B cell (primary cell): ENCODE data around the gene POLN. TPM values are rescaled to one million over a fixed set of nuclear protein-coding genes. Genes with fewer than 3 reads are reported as not detected.

Source experiments
- ATAC-seq: fragments of 200-7000 bp; cut with Tn5 transposase; one replicate; pipeline ENCODE4 v1.10.0; 2021; ENCODE audit warnings: low read depth, mild to moderate bottlenecking, moderate number of reproducible peaks, moderate library complexity
- CTCF ChIA-PET: fragments of 350-600 bp; sonication (Branson Sonifier 250); formaldehyde crosslinking; loops from one replicate; lab custom pipeline; 2021; ENCODE audit warnings: antibody characterized with exemption, inconsistent platforms; lab: Charles Lee
- POLR2A ChIA-PET: fragments of 350-600 bp; sonication (Branson Sonifier 250); formaldehyde crosslinking; loops from one replicate; lab custom pipeline; 2021; ENCODE audit warnings: antibody characterized with exemption; lab: Charles Lee
- DNase-seq: peaks from one replicate; pipeline ENCODE4 v3.0.0; 2013
- H2AFZ ChIP-seq: 2 replicates; pipeline ENCODE4 v1.6.1; 2012; ENCODE audit warnings: mild to moderate bottlenecking, low read depth, low read length; ENCODE audit not compliant: insufficient read depth, poor library complexity, severe bottlenecking
- H3K27ac ChIP-seq, 2 donors: 1 replicate in 1 of 2; 2 replicates in 1 of 2; pipeline ENCODE4 v1.5.1; 2012 to 2013; ENCODE audit warnings: low read length in 2 of 2, mild to moderate bottlenecking in 2 of 2, moderate library complexity in 1 of 2
- H3K27me3 ChIP-seq, 4 experiments: fragments of 200-600 bp in 1 of 4; sonication (generic) in 1 of 4; replicated peaks in 1 of 4; 1 replicate in 2 of 4; 2 replicates in 2 of 4; pipeline versions ENCODE4 v1.6.1 to v1.7.0; 2013 to 2016; ENCODE audit warnings: low read length in 3 of 4, mild to moderate bottlenecking in 2 of 4, mixed read lengths in 1 of 4, moderate library complexity in 1 of 4; ENCODE audit not compliant: insufficient read depth in 4 of 4, control insufficient read depth in 3 of 4; ENCODE audit errors: control extremely low read depth in 1 of 4
- H3K36me3 ChIP-seq, 2 experiments: replicated peaks in 1 of 2; 1 replicate in 1 of 2; 2 replicates in 1 of 2; pipeline versions ENCODE4 v1.6.1 to v1.7.1; 2013; ENCODE audit warnings: low read length in 1 of 2; ENCODE audit not compliant: insufficient read depth in 2 of 2, control insufficient read depth in 1 of 2; ENCODE audit errors: control extremely low read depth in 1 of 2, extremely low read depth in 1 of 2
- H3K4me1 ChIP-seq, 2 donors: fragments of 200-600 bp in 1 of 2; sonication (generic) in 1 of 2; 1 replicate in 1 of 2; 2 replicates in 1 of 2; pipeline versions ENCODE4 v1.5.1 to v1.6.1; 2013 to 2017; ENCODE audit warnings: low read length in 2 of 2; ENCODE audit not compliant: control insufficient read depth in 2 of 2, insufficient read depth in 2 of 2
- H3K4me2 ChIP-seq: replicated peaks from 2 replicates; pipeline ENCODE3; 2012; ENCODE audit warnings: mild to moderate bottlenecking, low read depth, low read length; ENCODE audit not compliant: poor library complexity, severe bottlenecking
- H3K4me3 ChIP-seq, 5 experiments: fragments of 200-600 bp in 1 of 5; sonication (generic) in 1 of 5; 1 replicate in 3 of 5; 2 replicates in 2 of 5; pipeline versions ENCODE4 v1.5.1 to v1.7.0; 2011 to 2016; ENCODE audit warnings: low read length in 4 of 5, mild to moderate bottlenecking in 4 of 5, low read depth in 2 of 5, control low read depth in 1 of 5, moderate library complexity in 1 of 5; ENCODE audit not compliant: insufficient read depth in 1 of 5; ENCODE audit errors: control extremely low read depth in 1 of 5, extremely low read depth in 1 of 5
- H3K79me2 ChIP-seq: fragments of 200-600 bp; sonication (generic); one replicate; pipeline ENCODE4 v1.6.0; 2016; ENCODE audit warnings: low read length; ENCODE audit not compliant: control insufficient read depth, insufficient read depth
- H3K9ac ChIP-seq: fragments of 200-600 bp; sonication (generic); 2 replicates; pipeline ENCODE4 v1.6.1; 2017; ENCODE audit warnings: mild to moderate bottlenecking, low read length, moderate library complexity
- H3K9me3 ChIP-seq, 3 donors: one replicate each; pipeline versions ENCODE4 v1.6.1 to v1.7.1; 2013; ENCODE audit warnings: low read length in 2 of 3; ENCODE audit not compliant: control insufficient read depth in 2 of 3, insufficient read depth in 1 of 3; ENCODE audit errors: control extremely low read depth in 1 of 3
- H4K20me1 ChIP-seq: 2 replicates; pipeline ENCODE4 v1.6.0; 2012; ENCODE audit warnings: mild to moderate bottlenecking, low read length; ENCODE audit not compliant: insufficient read depth, control insufficient read depth, poor library complexity, severe bottlenecking
- H3K27ac Mint-ChIP-seq: one replicate; pipeline ENCODE4 v1.8.0; 2021; ENCODE audit warnings: mixed read lengths
- H3K27me3 Mint-ChIP-seq: one replicate; pipeline ENCODE4 v1.8.0; 2021; ENCODE audit warnings: mixed read lengths
- H3K4me1 Mint-ChIP-seq: one replicate; pipeline ENCODE4 v1.8.0; 2021; ENCODE audit warnings: mixed read lengths
- H3K4me3 Mint-ChIP-seq: one replicate; pipeline ENCODE4 v1.8.0; 2021; ENCODE audit warnings: mixed read lengths
- H3K9me3 Mint-ChIP-seq: one replicate; pipeline ENCODE4 v1.8.0; 2022; ENCODE audit warnings: mixed read lengths; ENCODE audit not compliant: insufficient read depth
- CTCF ChIP-seq: fragments of 200-600 bp; IDR thresholded peaks from one replicate; pipeline ENCODE4 v1.8.0; 2022; ENCODE audit warnings: antibody characterized with exemption, mild to moderate bottlenecking
- EZH2 ChIP-seq: IDR thresholded peaks from 2 replicates; pipeline ENCODE4 v1.6.1; 2012; ENCODE audit warnings: borderline replicate concordance, low read depth, mild to moderate bottlenecking, moderate library complexity, low read length; ENCODE audit not compliant: insufficient read depth, poor library complexity, severe bottlenecking
- WGBS: methylation state at CpG from one replicate; pipeline ENCODE4 v1.1.5; 2013; ENCODE audit warnings: missing lambda C conversion rate; ENCODE audit not compliant: insufficient coverage; 5-methylcytosine and 5-hydroxymethylcytosine counted together
- intact Hi-C: fragments of 100-400 bp; cut with micrococcal nuclease; formaldehyde crosslinking; loops from one replicate; pipeline ENCODE4 v1.10.0; 2022
- polyA plus RNA-seq: library from polyadenylated mRNA; depleted of rRNA; stranded (reverse); fragments of >200 nt; gene quantifications from 2 replicates; pipeline ENCODE4 v1.2.3, GENCODE V29; 2012
- total RNA-seq, 2 donors: library from RNA; stranded (reverse); fragments of 120-200 nt in 1 of 2; gene quantifications; 1 replicate in 1 of 2; 2 replicates in 1 of 2; pipeline versions ENCODE4 v1.2.3 to v1.2.4, GENCODE V29; 2013 to 2022

The POLN gene
- total and polyA plus RNA-seq, 2 donors (not counting 1 experiment from before 2014, with no cell fraction given): 0.73 to 1.5 TPM

- ChIA-PET CTCF (interaction anchor here (1.3 to 6.4 kb wide), 4 partner anchors 12 to 178 kb away, joined by 3 to 51 read pairs (median 4); partner anchors contain the start of genes CFAP99 and ZFYVE28), POLR2A (interaction anchor here (0.7 to 1.3 kb wide), 3 partner anchors 21 to 178 kb away, joined by 3 to 5 read pairs (median 3); partner anchors contain the start of genes CFAP99 and ZFYVE28)
- Histone ChIP-seq H2AFZ (peak overlapping the region; percentile 84), H3K27me3 (no peaks in the 10 kb centered on the region), H3K36me3 (peaks cover 4 to 15% of the 10 kb centered on the region in 2 experiments), H3K4me2 (peak overlapping the region; percentile 83), H3K9me3 (no peaks in the 10 kb centered on the region), H3K79me2 (peaks cover 42% of the 10 kb centered on the region), H3K4me1 (peaks cover 34 to 45% of the 10 kb centered on the region in 2 donors), H3K9ac (peak overlapping the region; percentile 86), H4K20me1 (peaks cover 23% of the 10 kb centered on the region), H3K27ac (peak overlapping the region; percentile 53 to 89), H3K4me3 (peak overlapping the region; percentile 66 to 88 (median 76))
- TF ChIP-seq EZH2 (no peak), CTCF (no peak)
- whole genome bisulfite sequencing: no CpG with 5 or more reads among the region's 7 CpGs
- Mint-ChIP-seq H3K27ac (peak overlapping the region; percentile 95), H3K4me3 (peak overlapping the region; percentile 95), H3K27me3 (no peaks in the 10 kb centered on the region), H3K9me3 (no peaks in the 10 kb centered on the region), H3K4me1 (peaks cover 59% of the 10 kb centered on the region)
- ATAC-seq (no peak), DNase-seq (peak; percentile 49)
- intact Hi-C loops: loop anchor here (5.0 to 10.0 kb wide), 2 partner anchors 236 to 721 kb away; partner anchors contain the start of genes GRK4, NELFA and NOP14
Measured at GRCh38 chr4:2241003-2241402, 918 bp downstream of the POLN start.

- Histone ChIP-seq H3K9ac (no peak overlapping the region), H2AFZ (no peak overlapping the region), H3K27ac (no peak overlapping the region), H3K4me1 (peaks cover 24 to 37% of the 10 kb centered on the region in 2 donors), H3K4me2 (no peak overlapping the region), H3K36me3 (peaks cover 13 to 27% of the 10 kb centered on the region in 2 experiments), H3K9me3 (no peaks in the 10 kb centered on the region), H3K4me3 (no peak overlapping the region), H3K79me2 (peaks cover 42% of the 10 kb centered on the region), H3K27me3 (no peaks in the 10 kb centered on the region), H4K20me1 (peaks cover 33% of the 10 kb centered on the region)
- Mint-ChIP-seq H3K9me3 (no peaks in the 10 kb centered on the region), H3K27me3 (no peaks in the 10 kb centered on the region), H3K4me1 (peaks cover 42% of the 10 kb centered on the region), H3K27ac (no peak overlapping the region), H3K4me3 (no peak overlapping the region)
- ATAC-seq: no peak
- no peak for DNase-seq
- ChIA-PET CTCF (interaction anchor here (1.3 to 6.4 kb wide), 2 partner anchors 13 to 17 kb away, joined by 3 to 51 read pairs; no protein-coding TSS in a partner anchor), POLR2A (no interaction called here)
- WGBS: no CpG with 5 or more reads among the region's 3 CpGs
- TF ChIP-seq CTCF: no peak
- TF ChIP-seq EZH2: no peak
- intact Hi-C loops: no loop called here
Measured at GRCh38 chr4:2236944-2237666, 4.8 kb downstream of the POLN start.
